Left renal cortex interstitium (tissue), 4 donors: ENCODE results near the gene LAMA3. TPM values are rescaled to one million over a fixed set of nuclear protein-coding genes. Genes with fewer than 3 reads are reported as not detected.

ENCODE experiments used
- DNase-seq, 4 donors: peaks; one replicate each; pipeline ENCODE4 v3.0.0-alpha.2; 2013; ENCODE audit warnings: low read depth in 4 of 4, low spot score in 2 of 4, missing footprints in 1 of 4
- polyA plus RNA-seq, 4 donors: library from polyadenylated mRNA; unstranded; fragments of 120-200 nt; gene quantifications; one replicate each; pipeline ENCODE4 v1.2.1, GENCODE V29; 2013; ENCODE audit not compliant: insufficient read length in 4 of 4

The LAMA3 gene
- polyA plus RNA-seq, 4 donors: 1.3 to 2.8 (median 1.8) TPM

GRCh38 chr18:23842305-23842704 lies 153.1 kb downstream of the LAMA3 start:
- DNase-seq: no peak

- DNase-seq: no peak
Observed at GRCh38 chr18:23844991-23845680, 155.9 kb downstream of the LAMA3 start.

GRCh38 chr18:23845988-23846630 lies 156.9 kb downstream of the LAMA3 start:
- DNase-seq: no peak

- no peak for DNase-seq
Observed at GRCh38 chr18:23847321-23847986, 158.2 kb downstream of the LAMA3 start.

GRCh38 chr18:23849141-23849540 lies 159.9 kb downstream of the LAMA3 start:
- no peak for DNase-seq

- DNase-seq: no peak
Observed at GRCh38 chr18:23850215-23850614, 161.0 kb downstream of the LAMA3 start.

GRCh38 chr18:23851470-23852002 lies 162.3 kb downstream of the LAMA3 start:
- DNase-seq: no peak

- no peak for DNase-seq
Observed at GRCh38 chr18:23852236-23853045, 163.2 kb downstream of the LAMA3 start.

GRCh38 chr18:23853448-23854195 lies 164.4 kb downstream of the LAMA3 start:
- no peak for DNase-seq

- DNase-seq: no peak
Observed at GRCh38 chr18:23855721-23856120, 166.5 kb downstream of the LAMA3 start.

- no peak for DNase-seq
Observed at GRCh38 chr18:23856466-23857163, 167.4 kb downstream of the LAMA3 start.

- no peak for DNase-seq
Observed at GRCh38 chr18:23857164-23857552, 167.9 kb downstream of the LAMA3 start.

- DNase-seq: no peak
Observed at GRCh38 chr18:23857756-23858155, 168.5 kb downstream of the LAMA3 start.

GRCh38 chr18:23859466-23860336 lies 170.4 kb downstream of the LAMA3 start:
- no peak for DNase-seq

- no peak for DNase-seq
Observed at GRCh38 chr18:23861326-23861725, 172.1 kb downstream of the LAMA3 start.

- no peak for DNase-seq
Observed at GRCh38 chr18:23861805-23862470, 172.7 kb downstream of the LAMA3 start.

- no peak for DNase-seq
Observed at GRCh38 chr18:23864624-23865023, 175.4 kb downstream of the LAMA3 start.

- no peak for DNase-seq
Observed at GRCh38 chr18:23867006-23867405, 177.8 kb downstream of the LAMA3 start.
